GM23338 (cell line): Measurements from ENCODE around the gene ZNF627. TPM values are rescaled to one million over a fixed set of nuclear protein-coding genes. Genes with fewer than 3 reads are reported as not detected.

Source experiments
- ATAC-seq: fragments of 200-7000 bp; cut with Tn5 transposase; 3 replicates; pipeline ENCODE4 v1.9.1; 2020
- DNase-seq: peaks from one replicate; pipeline ENCODE4 v3.0.0-alpha.2; 2015; ENCODE audit warnings: low spot score
- H2AFZ ChIP-seq: fragments of 200-600 bp; sonication (generic); 2 replicates; pipeline ENCODE4 v1.8.0; 2016; ENCODE audit warnings: antibody characterized with exemption, mild to moderate bottlenecking, moderate library complexity
- H3F3A ChIP-seq: fragments of 200-600 bp; sonication (generic); replicated peaks from 2 replicates; pipeline ENCODE4 v1.8.0; 2017; ENCODE audit warnings: antibody characterized with exemption, mixed run types, low read depth
- H3K27ac ChIP-seq: fragments of 200-600 bp; sonication (generic); 2 replicates; pipeline ENCODE4 v1.6.1; 2016; ENCODE audit warnings: low read depth
- H3K27me3 ChIP-seq: fragments of 200-600 bp; sonication (generic); 2 replicates; pipeline ENCODE4 v1.8.0; 2016; ENCODE audit warnings: mild to moderate bottlenecking, mixed run types, moderate library complexity; ENCODE audit not compliant: insufficient read depth
- H3K36me3 ChIP-seq: fragments of 200-600 bp; sonication (generic); 2 replicates; pipeline ENCODE4 v1.8.0; 2016; ENCODE audit warnings: mild to moderate bottlenecking; ENCODE audit not compliant: insufficient read depth
- H3K4me1 ChIP-seq: fragments of 200-600 bp; sonication (generic); 2 replicates; pipeline ENCODE4 v1.8.0; 2016; ENCODE audit warnings: mild to moderate bottlenecking, moderate library complexity; ENCODE audit not compliant: insufficient read depth
- H3K4me2 ChIP-seq: fragments of 200-600 bp; sonication (generic); 2 replicates; pipeline ENCODE4 v1.7.1; 2017; ENCODE audit warnings: mixed run types
- H3K4me3 ChIP-seq: fragments of 200-600 bp; sonication (generic); 2 replicates; pipeline ENCODE4 v1.6.1; 2016; ENCODE audit warnings: mixed run types
- H3K79me2 ChIP-seq: fragments of 200-600 bp; sonication (generic); replicated peaks from 2 replicates; pipeline ENCODE4 v1.8.0; 2017; ENCODE audit warnings: mild to moderate bottlenecking; ENCODE audit not compliant: insufficient read depth
- H3K9me2 ChIP-seq: fragments of 200-600 bp; sonication (generic); 2 replicates; pipeline ENCODE4 v1.8.0; 2017; ENCODE audit not compliant: insufficient read depth
- H4K20me1 ChIP-seq: fragments of 200-600 bp; sonication (generic); replicated peaks from 2 replicates; pipeline ENCODE4 v1.8.0; 2017; ENCODE audit warnings: mild to moderate bottlenecking; ENCODE audit not compliant: insufficient read depth
- H3K27ac Mint-ChIP-seq: 2 replicates; pipeline ENCODE4 v1.8.0; 2020; ENCODE audit warnings: inconsistent platforms, mild to moderate bottlenecking, moderate library complexity, mixed read lengths
- H3K27me3 Mint-ChIP-seq: 3 replicates; pipeline ENCODE4 v1.8.0; 2022; ENCODE audit warnings: low read depth, mild to moderate bottlenecking, moderate library complexity, mixed read lengths, inconsistent platforms; ENCODE audit not compliant: insufficient read depth, poor library complexity
- H3K36me3 Mint-ChIP-seq: 3 replicates; pipeline ENCODE4 v1.8.0; 2021; ENCODE audit warnings: low read depth, mild to moderate bottlenecking, inconsistent platforms, moderate library complexity, mixed read lengths
- H3K4me1 Mint-ChIP-seq: 3 replicates; pipeline ENCODE4 v1.8.0; 2020; ENCODE audit warnings: mild to moderate bottlenecking, inconsistent platforms, mixed read lengths
- H3K4me3 Mint-ChIP-seq: 3 replicates; pipeline ENCODE4 v1.8.0; 2021; ENCODE audit warnings: moderate library complexity, mild to moderate bottlenecking, inconsistent platforms, mixed read lengths
- H3K9me3 Mint-ChIP-seq: 3 replicates; pipeline ENCODE4 v1.8.0; 2020; ENCODE audit warnings: moderate library complexity, mild to moderate bottlenecking, inconsistent platforms, mixed read lengths
- CREB1 ChIP-seq: fragments of 250-450 bp; sonication (Bioruptor Pico); IDR thresholded peaks from 2 replicates; pipeline ENCODE4 v1.5.0; 2020; ENCODE audit warnings: low read depth, mild to moderate bottlenecking, moderate library complexity
- EZH2phosphoT487 ChIP-seq: fragments of 200-600 bp; sonication (generic); IDR thresholded peaks from one replicate; pipeline ENCODE4 v1.8.1; 2018; ENCODE audit warnings: antibody characterized with exemption; ENCODE audit not compliant: unreplicated experiment
- JUNB ChIP-seq: IDR thresholded peaks from one replicate; pipeline ENCODE4 v1.6.1; 2016; ENCODE audit warnings: antibody characterized with exemption; ENCODE audit not compliant: unreplicated experiment
- NANOG ChIP-seq: IDR thresholded peaks from 2 replicates; pipeline ENCODE4 v1.6.1; 2016; ENCODE audit warnings: antibody characterized with exemption, borderline replicate concordance
- ZNF114 ChIP-seq: fragments of 250-450 bp; sonication (Bioruptor Pico); IDR thresholded peaks from 2 replicates; pipeline ENCODE4 v1.5.0; 2020; ENCODE audit warnings: mild to moderate bottlenecking, moderate library complexity
- ZNF331 ChIP-seq: fragments of 250-450 bp; sonication (Bioruptor Pico); IDR thresholded peaks from 2 replicates; pipeline ENCODE4 v1.5.0; 2020; ENCODE audit warnings: low read depth, mild to moderate bottlenecking, moderate library complexity
- polyA plus RNA-seq: library from polyadenylated mRNA; unstranded; fragments of >200 nt; fragmentation: Nextera tagmentation; extraction: Ambion mirVana; gene quantifications from 2 replicates; pipeline ENCODE4 v1.2.1, GENCODE V29; 2016
- total RNA-seq: library from RNA; depleted of rRNA; stranded (reverse); fragments of >200 nt; shearing (Covaris generic); gene quantifications from 2 replicates; pipeline ENCODE4 v1.2.3, GENCODE V29; 2014
- TF ChIP-seq, protein P1 (sequence below): IDR thresholded peaks from one replicate; pipeline ENCODE4 v1.6.1; 2018; ENCODE audit warnings: antibody characterized with exemption; ENCODE audit not compliant: unreplicated experiment
- TF ChIP-seq, protein P2 (sequence below): fragments of 250-450 bp; sonication (Bioruptor Pico); IDR thresholded peaks from 2 replicates; pipeline ENCODE4 v1.5.0; 2020; ENCODE audit warnings: mild to moderate bottlenecking, moderate library complexity
- TF ChIP-seq, protein P3 (sequence below), 2 experiments: fragments of 200-600 bp in 1 of 2; sonication (generic) in 1 of 2; conservative IDR thresholded peaks; 2 replicates each; pipeline versions ENCODE4 v1.5.1 to v1.6.1; 2016 to 2017; ENCODE audit warnings: antibody characterized with exemption in 2 of 2, low read depth in 2 of 2, mild to moderate bottlenecking in 2 of 2, moderate library complexity in 1 of 2

Gene ZNF627
- total and polyA plus RNA-seq, 2 experiments from 2014 or later, result 9.0 to 15.4 TPM

DNA sequence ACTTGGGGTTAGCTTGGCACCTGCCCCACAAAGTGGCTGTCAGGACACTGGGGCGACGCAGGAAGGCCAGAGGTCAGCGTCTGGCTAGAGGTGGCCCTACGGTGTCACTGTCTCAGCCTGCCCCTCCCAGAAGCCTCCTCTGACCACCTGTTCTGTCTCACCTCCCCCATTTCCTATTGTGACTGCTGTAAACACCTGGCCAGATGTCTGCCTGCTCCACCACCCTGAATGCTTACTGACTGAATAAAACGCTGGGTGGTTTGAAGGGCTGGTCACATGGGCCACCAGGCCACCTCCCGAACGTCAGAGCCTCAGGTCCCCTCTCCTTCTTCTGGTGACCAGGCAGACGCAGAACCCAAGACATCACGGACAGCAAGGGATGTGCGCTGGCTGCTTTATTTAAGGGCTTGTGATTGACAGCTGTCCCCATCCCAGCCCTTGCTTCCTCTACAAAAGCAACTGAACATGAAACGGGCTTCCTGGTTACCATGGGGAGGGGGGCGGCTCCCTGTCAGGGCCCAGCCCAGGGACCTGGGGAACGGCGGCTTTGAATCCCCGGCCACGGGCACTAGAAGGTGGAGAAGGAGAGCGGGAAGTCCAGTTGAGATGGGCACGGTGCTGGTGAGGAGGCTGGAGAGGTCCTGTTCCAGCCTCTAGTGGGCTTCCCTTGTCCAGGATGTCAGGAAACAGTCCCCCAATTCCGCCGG is 44.5 kb upstream of the ZNF627 start:
- Histone ChIP-seq H4K20me1 (peaks cover 5% of the 10 kb centered on the region; the same call in 1 of the 2 replicates), H3K27me3 (no peaks in the 10 kb centered on the region), H3K4me1 (peaks cover 1% of the 10 kb centered on the region; the same call in 1 of the 2 replicates), H3K4me2 (no peak overlapping the region), H3K36me3 (no peaks in the 10 kb centered on the region; the same call in 1 of the 2 replicates), H3F3A (no peaks in the 10 kb centered on the region), H3K79me2 (peaks cover 26% of the 10 kb centered on the region), H3K27ac (peak overlapping the region; percentile 39; the same call in 1 of the 2 replicates), H3K4me3 (no peak overlapping the region), H2AFZ (no peak overlapping the region), H3K9me2 (no peaks in the 10 kb centered on the region)
- no peak for ATAC-seq
- no peak for DNase-seq
- Mint-ChIP-seq H3K27ac (no peak overlapping the region), H3K9me3 (no peaks in the 10 kb centered on the region; the same call in 2 of the 3 replicates), H3K36me3 (peaks cover 33% of the 10 kb centered on the region), H3K4me1 (peaks cover 3% of the 10 kb centered on the region), H3K27me3 (no peaks in the 10 kb centered on the region), H3K4me3 (no peak overlapping the region)
- TF ChIP-seq JUNB (no peak), CREB1 (no peak), NANOG (no peak), ZNF331 (CRISPR knock-in tag) (no peak), EZH2phosphoT487 (no peak), ZNF114 (CRISPR knock-in tag) (no peak)
- TF ChIP-seq, protein P1, sequence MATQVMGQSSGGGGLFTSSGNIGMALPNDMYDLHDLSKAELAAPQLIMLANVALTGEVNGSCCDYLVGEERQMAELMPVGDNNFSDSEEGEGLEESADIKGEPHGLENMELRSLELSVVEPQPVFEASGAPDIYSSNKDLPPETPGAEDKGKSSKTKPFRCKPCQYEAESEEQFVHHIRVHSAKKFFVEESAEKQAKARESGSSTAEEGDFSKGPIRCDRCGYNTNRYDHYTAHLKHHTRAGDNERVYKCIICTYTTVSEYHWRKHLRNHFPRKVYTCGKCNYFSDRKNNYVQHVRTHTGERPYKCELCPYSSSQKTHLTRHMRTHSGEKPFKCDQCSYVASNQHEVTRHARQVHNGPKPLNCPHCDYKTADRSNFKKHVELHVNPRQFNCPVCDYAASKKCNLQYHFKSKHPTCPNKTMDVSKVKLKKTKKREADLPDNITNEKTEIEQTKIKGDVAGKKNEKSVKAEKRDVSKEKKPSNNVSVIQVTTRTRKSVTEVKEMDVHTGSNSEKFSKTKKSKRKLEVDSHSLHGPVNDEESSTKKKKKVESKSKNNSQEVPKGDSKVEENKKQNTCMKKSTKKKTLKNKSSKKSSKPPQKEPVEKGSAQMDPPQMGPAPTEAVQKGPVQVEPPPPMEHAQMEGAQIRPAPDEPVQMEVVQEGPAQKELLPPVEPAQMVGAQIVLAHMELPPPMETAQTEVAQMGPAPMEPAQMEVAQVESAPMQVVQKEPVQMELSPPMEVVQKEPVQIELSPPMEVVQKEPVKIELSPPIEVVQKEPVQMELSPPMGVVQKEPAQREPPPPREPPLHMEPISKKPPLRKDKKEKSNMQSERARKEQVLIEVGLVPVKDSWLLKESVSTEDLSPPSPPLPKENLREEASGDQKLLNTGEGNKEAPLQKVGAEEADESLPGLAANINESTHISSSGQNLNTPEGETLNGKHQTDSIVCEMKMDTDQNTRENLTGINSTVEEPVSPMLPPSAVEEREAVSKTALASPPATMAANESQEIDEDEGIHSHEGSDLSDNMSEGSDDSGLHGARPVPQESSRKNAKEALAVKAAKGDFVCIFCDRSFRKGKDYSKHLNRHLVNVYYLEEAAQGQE, result no peak
- TF ChIP-seq, protein P2, sequence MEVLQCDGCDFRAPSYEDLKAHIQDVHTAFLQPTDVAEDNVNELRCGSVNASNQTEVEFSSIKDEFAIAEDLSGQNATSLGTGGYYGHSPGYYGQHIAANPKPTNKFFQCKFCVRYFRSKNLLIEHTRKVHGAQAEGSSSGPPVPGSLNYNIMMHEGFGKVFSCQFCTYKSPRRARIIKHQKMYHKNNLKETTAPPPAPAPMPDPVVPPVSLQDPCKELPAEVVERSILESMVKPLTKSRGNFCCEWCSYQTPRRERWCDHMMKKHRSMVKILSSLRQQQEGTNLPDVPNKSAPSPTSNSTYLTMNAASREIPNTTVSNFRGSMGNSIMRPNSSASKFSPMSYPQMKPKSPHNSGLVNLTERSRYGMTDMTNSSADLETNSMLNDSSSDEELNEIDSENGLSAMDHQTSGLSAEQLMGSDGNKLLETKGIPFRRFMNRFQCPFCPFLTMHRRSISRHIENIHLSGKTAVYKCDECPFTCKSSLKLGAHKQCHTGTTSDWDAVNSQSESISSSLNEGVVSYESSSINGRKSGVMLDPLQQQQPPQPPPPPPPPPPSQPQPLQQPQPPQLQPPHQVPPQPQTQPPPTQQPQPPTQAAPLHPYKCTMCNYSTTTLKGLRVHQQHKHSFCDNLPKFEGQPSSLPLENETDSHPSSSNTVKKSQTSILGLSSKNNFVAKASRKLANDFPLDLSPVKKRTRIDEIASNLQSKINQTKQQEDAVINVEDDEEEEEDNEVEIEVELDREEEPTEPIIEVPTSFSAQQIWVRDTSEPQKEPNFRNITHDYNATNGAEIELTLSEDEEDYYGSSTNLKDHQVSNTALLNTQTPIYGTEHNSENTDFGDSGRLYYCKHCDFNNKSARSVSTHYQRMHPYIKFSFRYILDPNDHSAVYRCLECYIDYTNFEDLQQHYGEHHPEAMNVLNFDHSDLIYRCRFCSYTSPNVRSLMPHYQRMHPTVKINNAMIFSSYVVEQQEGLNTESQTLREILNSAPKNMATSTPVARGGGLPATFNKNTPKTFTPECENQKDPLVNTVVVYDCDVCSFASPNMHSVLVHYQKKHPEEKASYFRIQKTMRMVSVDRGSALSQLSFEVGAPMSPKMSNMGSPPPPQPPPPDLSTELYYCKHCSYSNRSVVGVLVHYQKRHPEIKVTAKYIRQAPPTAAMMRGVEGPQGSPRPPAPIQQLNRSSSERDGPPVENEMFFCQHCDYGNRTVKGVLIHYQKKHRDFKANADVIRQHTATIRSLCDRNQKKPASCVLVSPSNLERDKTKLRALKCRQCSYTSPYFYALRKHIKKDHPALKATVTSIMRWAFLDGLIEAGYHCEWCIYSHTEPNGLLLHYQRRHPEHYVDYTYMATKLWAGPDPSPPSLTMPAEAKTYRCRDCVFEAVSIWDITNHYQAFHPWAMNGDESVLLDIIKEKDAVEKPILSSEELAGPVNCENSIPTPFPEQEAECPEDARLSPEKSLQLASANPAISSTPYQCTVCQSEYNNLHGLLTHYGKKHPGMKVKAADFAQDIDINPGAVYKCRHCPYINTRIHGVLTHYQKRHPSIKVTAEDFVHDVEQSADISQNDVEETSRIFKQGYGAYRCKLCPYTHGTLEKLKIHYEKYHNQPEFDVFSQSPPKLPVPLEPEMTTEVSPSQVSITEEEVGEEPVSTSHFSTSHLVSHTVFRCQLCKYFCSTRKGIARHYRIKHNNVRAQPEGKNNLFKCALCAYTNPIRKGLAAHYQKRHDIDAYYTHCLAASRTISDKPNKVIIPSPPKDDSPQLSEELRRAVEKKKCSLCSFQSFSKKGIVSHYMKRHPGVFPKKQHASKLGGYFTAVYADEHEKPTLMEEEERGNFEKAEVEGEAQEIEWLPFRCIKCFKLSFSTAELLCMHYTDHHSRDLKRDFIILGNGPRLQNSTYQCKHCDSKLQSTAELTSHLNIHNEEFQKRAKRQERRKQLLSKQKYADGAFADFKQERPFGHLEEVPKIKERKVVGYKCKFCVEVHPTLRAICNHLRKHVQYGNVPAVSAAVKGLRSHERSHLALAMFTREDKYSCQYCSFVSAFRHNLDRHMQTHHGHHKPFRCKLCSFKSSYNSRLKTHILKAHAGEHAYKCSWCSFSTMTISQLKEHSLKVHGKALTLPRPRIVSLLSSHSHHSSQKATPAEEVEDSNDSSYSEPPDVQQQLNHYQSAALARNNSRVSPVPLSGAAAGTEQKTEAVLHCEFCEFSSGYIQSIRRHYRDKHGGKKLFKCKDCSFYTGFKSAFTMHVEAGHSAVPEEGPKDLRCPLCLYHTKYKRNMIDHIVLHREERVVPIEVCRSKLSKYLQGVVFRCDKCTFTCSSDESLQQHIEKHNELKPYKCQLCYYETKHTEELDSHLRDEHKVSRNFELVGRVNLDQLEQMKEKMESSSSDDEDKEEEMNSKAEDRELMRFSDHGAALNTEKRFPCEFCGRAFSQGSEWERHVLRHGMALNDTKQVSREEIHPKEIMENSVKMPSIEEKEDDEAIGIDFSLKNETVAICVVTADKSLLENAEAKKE (CRISPR knock-in tag), result no peak
- TF ChIP-seq, protein P3, sequence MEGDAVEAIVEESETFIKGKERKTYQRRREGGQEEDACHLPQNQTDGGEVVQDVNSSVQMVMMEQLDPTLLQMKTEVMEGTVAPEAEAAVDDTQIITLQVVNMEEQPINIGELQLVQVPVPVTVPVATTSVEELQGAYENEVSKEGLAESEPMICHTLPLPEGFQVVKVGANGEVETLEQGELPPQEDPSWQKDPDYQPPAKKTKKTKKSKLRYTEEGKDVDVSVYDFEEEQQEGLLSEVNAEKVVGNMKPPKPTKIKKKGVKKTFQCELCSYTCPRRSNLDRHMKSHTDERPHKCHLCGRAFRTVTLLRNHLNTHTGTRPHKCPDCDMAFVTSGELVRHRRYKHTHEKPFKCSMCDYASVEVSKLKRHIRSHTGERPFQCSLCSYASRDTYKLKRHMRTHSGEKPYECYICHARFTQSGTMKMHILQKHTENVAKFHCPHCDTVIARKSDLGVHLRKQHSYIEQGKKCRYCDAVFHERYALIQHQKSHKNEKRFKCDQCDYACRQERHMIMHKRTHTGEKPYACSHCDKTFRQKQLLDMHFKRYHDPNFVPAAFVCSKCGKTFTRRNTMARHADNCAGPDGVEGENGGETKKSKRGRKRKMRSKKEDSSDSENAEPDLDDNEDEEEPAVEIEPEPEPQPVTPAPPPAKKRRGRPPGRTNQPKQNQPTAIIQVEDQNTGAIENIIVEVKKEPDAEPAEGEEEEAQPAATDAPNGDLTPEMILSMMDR (conservative IDR thresholded peaks at IDR 0.05; ENCODE audit: low read depth in 2 of 2), result no peak
